Upper lobe of left lung (tissue), 4 donors: ENCODE data around the gene ZNF219.

Experiments
- CTCF ChIP-seq, 6 experiments: fragments of 450-650 bp in 4 of 6; fragments of 200-600 bp in 2 of 6; sonication (generic) in 2 of 6; IDR thresholded peaks; one replicate each; pipeline ENCODE4 v1.5.1; 2016 to 2019; ENCODE audit warnings: antibody characterized with exemption in 6 of 6
- EP300 ChIP-seq, 4 donors: sonication (generic); formaldehyde crosslinking; IDR thresholded peaks; one replicate each; pipeline ENCODE4 v1.5.1; 2017; ENCODE audit warnings: antibody characterized with exemption in 4 of 4, control low read depth in 2 of 4

- TF ChIP-seq EP300 (IDR thresholded peaks at IDR 0.05) = no peak
- TF ChIP-seq CTCF (IDR thresholded peaks at IDR 0.05) = no peak
These were observed 11.6 kb downstream of the ZNF219 start for GRCh38 chr14:21086908-21087293.
